ENCODE data around the gene SLC12A7. TPM values are rescaled to one million over a fixed set of nuclear protein-coding genes. Genes with fewer than 3 reads are reported as not detected.

SLC12A7 gene
- total and polyA plus RNA-seq, 7 donors = 7.2 to 54.3 (median 16.8) TPM

- TF ChIP-seq EP300 (IDR thresholded peaks at IDR 0.05) (no peak), CTCF (IDR thresholded peaks at IDR 0.05) (no peak), POLR2AphosphoS5 (IDR thresholded peaks at IDR 0.05) (no peak), POLR2A (IDR thresholded peaks at IDR 0.05) (no peak)
- intact Hi-C loops (cut with DNase I) = no loop called here
- no peak overlapping the region for H3K4me3 ChIP-seq
- H3K4me1 ChIP-seq = peaks cover 0 to 8% (median under 1%) of the 10 kb centered on the region in 4 donors
- H3K27ac ChIP-seq = peak overlapping the region in 2 of 4 donors; percentile 20 to 39
- 60 to 84% methylated on average over 17 of the region's 17 CpGs for WGBS, 2 donors
- H3K36me3 ChIP-seq = no peaks in the 10 kb centered on the region
- DNase-seq = no peak
- H3K27me3 ChIP-seq = no peaks in the 10 kb centered on the region
- H3K9me3 ChIP-seq = no peaks in the 10 kb centered on the region
These were observed 21.8 kb upstream of the SLC12A7 start for GRCh38 chr5:1133510-1134201.

- no peak for TF ChIP-seq EP300 (IDR thresholded peaks at IDR 0.05)
- TF ChIP-seq POLR2A (IDR thresholded peaks at IDR 0.05) = no peak
- no peak for TF ChIP-seq POLR2AphosphoS5 (IDR thresholded peaks at IDR 0.05)
- TF ChIP-seq CTCF (IDR thresholded peaks at IDR 0.05) = no peak
These were observed 21.2 kb upstream of the SLC12A7 start for GRCh38 chr5:1133108-1133507.

GRCh38 chr5:1132570-1132969 is 20.7 kb upstream of the SLC12A7 start:
- TF ChIP-seq POLR2A (IDR thresholded peaks at IDR 0.05) (no peak), CTCF (IDR thresholded peaks at IDR 0.05) (no peak), POLR2AphosphoS5 (IDR thresholded peaks at IDR 0.05) (no peak), EP300 (IDR thresholded peaks at IDR 0.05) (no peak)
- DNase-seq = no peak
- H3K36me3 ChIP-seq = no peaks in the 10 kb centered on the region
- peak overlapping the region in 1 of 4 donors; percentile 20 for H3K27ac ChIP-seq
- no peaks in the 10 kb centered on the region for H3K27me3 ChIP-seq
- H3K4me1 ChIP-seq = peaks cover 0 to 12% (median 10%) of the 10 kb centered on the region in 4 donors
- 93% methylated on average over 8 of the region's 8 CpGs for WGBS, 2 donors
- intact Hi-C loops (cut with DNase I) = no loop called here
- H3K4me3 ChIP-seq = no peak overlapping the region
- H3K9me3 ChIP-seq = no peaks in the 10 kb centered on the region

More at GRCh38 chr5:1133108-1133507, 21.2 kb upstream of the SLC12A7 start:
- Histone ChIP-seq H3K4me1 (peaks cover 0 to 12% (median 6%) of the 10 kb centered on the region in 4 donors), H3K4me3 (no peak overlapping the region), H3K27me3 (no peaks in the 10 kb centered on the region), H3K27ac (peak overlapping the region in 2 of 4 donors; percentile 20 to 39), H3K9me3 (no peaks in the 10 kb centered on the region), H3K36me3 (no peaks in the 10 kb centered on the region)
- intact Hi-C loops (cut with DNase I) = no loop called here
- no peak for DNase-seq
- WGBS, 2 donors = 77 to 93% methylated on average over 9 of the region's 9 CpGs

GRCh38 chr5:1131726-1132125 is 19.9 kb upstream of the SLC12A7 start:
- TF ChIP-seq EP300 (IDR thresholded peaks at IDR 0.05) (no peak), CTCF (IDR thresholded peaks at IDR 0.05) (no peak), POLR2AphosphoS5 (IDR thresholded peaks at IDR 0.05) (no peak), POLR2A (IDR thresholded peaks at IDR 0.05) (no peak)
- no peak for DNase-seq
- intact Hi-C loops (cut with DNase I) = no loop called here
- no peak overlapping the region for H3K27ac ChIP-seq
- no peaks in the 10 kb centered on the region for H3K36me3 ChIP-seq
- H3K4me3 ChIP-seq = no peak overlapping the region
- H3K9me3 ChIP-seq = no peaks in the 10 kb centered on the region
- WGBS, 2 donors = 92 to 93% methylated on average over 11 of the region's 11 CpGs
- peaks cover 0 to 12% (median 8%) of the 10 kb centered on the region in 4 donors for H3K4me1 ChIP-seq
- no peaks in the 10 kb centered on the region for H3K27me3 ChIP-seq

Measured in sigmoid colon (tissue), 7 donors.